Mammary epithelial cell (primary cell): Measurements from ENCODE around the gene C16orf89.
"Not testable (repeated sequence)": the region's sequence is repeated elsewhere in the genome, so short reads cannot be mapped to it uniquely, and the experiment has no call there.

Source experiments
- CTCF ChIP-seq, 2 donors: IDR thresholded peaks in 1 of 2; conservative IDR thresholded peaks in 1 of 2; 2 replicates each; pipeline ENCODE4 v1.5.1; 2011 to 2012; ENCODE audit warnings: inconsistent platforms in 2 of 2, low read length in 2 of 2, mild to moderate bottlenecking in 2 of 2, control low read depth in 1 of 2, low read depth in 1 of 2; ENCODE audit not compliant: insufficient read depth in 1 of 2; ENCODE audit errors: extremely low read depth in 1 of 2
- EZH2 ChIP-seq: IDR thresholded peaks from 2 replicates; pipeline ENCODE4 v1.6.1; 2012; ENCODE audit warnings: low read length, inconsistent platforms, borderline replicate concordance

- TF ChIP-seq CTCF (conservative IDR thresholded peaks at IDR 0.05 in 1 of 2, IDR thresholded peaks at IDR 0.05 in 1 of 2; ENCODE audit: extremely low read depth in 1 of 2, insufficient read depth in 1 of 2, low read depth in 1 of 2, low read length in 2 of 2); EZH2: not testable (repeated sequence)
Observed at GRCh38 chr16:5096437-5097060, 30.8 kb upstream of the C16orf89 start.
